ENCODE results near the gene NLRP4.

The NLRP4 gene, protein sequence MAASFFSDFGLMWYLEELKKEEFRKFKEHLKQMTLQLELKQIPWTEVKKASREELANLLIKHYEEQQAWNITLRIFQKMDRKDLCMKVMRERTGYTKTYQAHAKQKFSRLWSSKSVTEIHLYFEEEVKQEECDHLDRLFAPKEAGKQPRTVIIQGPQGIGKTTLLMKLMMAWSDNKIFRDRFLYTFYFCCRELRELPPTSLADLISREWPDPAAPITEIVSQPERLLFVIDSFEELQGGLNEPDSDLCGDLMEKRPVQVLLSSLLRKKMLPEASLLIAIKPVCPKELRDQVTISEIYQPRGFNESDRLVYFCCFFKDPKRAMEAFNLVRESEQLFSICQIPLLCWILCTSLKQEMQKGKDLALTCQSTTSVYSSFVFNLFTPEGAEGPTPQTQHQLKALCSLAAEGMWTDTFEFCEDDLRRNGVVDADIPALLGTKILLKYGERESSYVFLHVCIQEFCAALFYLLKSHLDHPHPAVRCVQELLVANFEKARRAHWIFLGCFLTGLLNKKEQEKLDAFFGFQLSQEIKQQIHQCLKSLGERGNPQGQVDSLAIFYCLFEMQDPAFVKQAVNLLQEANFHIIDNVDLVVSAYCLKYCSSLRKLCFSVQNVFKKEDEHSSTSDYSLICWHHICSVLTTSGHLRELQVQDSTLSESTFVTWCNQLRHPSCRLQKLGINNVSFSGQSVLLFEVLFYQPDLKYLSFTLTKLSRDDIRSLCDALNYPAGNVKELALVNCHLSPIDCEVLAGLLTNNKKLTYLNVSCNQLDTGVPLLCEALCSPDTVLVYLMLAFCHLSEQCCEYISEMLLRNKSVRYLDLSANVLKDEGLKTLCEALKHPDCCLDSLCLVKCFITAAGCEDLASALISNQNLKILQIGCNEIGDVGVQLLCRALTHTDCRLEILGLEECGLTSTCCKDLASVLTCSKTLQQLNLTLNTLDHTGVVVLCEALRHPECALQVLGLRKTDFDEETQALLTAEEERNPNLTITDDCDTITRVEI

DNA sequence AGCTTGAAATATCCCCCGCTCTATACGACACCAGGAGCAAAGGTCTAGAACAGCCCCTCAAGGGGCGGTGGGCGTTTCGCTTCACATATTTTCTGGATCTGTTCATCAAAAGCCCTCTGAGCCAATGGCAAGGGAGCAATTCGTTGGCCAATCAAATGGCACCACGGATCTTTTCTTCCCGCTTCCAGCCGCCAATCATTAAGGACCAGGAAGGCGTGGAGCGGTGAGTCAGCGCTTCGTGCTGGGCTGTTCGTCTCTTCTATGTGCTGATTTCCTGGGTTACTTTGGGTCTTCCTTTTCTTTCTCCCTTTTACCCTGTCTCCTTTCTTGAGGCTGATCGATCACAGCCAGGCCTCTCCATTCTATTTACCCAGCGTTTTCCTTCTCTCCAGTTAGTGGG is at the start of gene NLRP4:
NLRP4 (plus strand) TSS at position 201 of the 400 bp plus-strand sequence. CDS start 15,541 bp downstream, outside the sequence.
- no peak for DNase-seq

DNA sequence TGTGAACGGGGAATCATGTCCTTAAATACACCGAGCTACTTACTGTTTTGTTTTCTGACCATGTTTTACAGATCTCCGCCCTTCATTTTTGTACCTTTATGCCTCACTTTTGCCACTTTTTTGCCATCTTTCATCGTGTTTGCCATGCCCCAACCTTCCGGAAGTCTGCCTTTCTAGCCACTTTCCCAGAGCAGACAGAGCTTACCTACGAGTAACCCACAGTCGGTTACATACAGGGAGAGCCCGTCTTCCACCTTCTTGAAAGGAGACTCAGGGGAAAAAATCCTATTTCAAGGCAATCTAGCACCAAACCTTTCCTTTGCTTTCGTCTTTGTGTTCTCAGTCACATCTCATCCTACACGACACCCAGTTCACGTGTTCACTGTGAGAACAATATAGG is 41.3 kb upstream of the NLRP4 start:
- no peak for DNase-seq

DNA sequence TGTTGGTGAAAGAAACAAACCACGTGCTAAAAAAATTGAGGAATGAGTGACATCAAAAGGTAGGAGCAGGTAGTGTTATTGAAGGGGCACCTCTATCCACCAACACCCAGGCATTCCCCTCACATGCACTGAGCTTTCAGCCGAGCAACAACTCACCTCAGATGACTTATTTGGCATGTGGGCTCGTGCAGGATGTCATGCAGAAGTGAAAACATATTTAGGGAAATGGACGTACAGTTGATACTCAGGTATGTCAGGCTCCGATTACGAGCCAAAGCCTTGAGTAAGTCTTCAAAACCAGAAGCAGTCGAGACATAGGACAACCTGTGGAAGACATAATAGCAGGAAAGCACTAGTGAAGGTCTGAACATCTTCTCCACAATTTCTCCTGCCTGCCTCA is 34.9 kb upstream of the NLRP4 start:
- DNase-seq: no peak

DNA sequence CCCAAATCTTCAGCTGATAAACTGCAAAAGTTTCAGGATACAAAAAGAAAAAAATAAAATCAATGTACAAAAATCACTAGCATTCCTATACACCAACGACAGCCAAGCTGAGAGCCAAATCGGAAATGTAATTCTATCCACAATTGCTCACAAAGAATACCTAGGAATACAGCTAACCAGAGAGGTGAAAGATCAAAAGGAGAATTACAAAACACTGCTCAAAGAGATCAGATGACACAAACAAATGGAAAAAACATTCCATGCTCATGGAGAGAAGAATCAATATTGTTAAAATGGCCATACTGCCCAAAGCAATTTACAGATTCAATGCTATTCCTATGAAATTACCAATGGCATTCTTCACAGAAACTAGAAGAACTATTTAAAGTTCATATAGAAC is 34.1 kb upstream of the NLRP4 start:
- DNase-seq: no peak

DNA sequence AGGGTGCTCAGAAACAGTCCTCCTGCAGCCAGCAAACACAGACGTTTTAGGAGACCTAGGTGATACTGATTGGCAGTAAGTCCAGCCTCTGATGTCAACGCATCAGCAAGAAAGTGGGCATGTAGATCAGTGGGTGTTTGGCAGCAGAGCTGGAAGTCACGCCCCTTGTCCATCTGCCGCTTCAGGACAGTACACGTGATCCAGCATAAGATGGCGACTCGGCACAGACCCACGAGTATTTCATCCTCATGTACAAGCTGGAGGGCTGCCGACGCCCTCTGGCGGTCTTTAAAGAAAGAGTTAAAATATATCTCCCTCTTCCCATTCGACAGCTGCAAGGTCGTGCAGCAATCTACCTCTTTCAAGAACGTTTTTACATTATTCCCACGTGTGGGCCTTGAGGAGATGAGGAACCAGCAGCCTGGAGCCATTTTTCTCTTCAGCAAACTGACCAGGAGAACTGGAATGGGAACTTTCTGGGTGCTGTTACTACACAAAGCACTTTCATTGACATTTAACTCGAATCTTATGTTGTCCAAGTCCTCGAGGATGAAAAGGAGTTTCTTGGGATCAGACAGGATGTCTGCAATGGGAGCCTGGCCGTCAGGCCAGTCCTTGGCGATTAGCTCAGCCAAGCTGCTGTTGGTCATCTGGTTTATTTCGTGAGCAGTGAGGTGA is 26.8 kb upstream of the NLRP4 start:
- DNase-seq: peak; percentile 94

DNA sequence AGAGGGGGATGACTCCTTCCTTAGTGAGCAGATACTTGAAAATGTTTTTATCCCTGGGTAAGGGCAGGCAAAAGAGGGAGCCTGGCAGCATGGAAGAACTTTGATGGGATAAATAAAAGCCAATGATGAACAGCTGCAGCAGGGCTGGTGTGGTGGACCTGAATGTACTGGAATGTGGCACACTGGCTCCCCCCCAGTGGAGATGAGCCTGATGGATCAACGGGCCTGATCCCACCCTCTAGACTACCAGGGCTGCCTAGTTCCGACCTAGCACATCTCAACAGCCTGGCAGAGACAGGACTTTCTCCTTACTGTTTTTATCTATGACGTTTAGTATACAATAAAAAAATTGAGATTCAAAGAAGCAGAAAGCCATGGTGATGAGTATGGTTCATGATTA is 25.0 kb upstream of the NLRP4 start:
- DNase-seq: no peak

DNA sequence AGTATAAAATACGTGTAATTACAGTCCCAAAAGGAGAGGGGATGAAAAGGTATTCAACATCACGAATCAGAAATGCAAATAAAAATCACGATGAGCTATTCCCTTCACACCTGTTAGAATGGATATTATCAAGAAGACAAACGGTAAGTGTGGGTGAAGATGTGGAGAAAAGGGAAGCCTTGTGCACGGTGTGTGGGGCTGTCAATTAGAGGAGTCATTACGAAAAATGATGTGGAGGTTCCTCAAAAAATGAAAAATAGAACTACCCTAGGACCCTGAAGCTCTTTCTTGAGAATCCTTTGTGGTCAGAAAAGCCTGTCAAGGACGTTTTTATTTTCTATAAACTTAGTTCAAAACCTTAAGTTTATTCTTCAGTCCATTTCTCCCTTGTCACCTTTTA is 23.9 kb upstream of the NLRP4 start:
- no peak for DNase-seq

DNA sequence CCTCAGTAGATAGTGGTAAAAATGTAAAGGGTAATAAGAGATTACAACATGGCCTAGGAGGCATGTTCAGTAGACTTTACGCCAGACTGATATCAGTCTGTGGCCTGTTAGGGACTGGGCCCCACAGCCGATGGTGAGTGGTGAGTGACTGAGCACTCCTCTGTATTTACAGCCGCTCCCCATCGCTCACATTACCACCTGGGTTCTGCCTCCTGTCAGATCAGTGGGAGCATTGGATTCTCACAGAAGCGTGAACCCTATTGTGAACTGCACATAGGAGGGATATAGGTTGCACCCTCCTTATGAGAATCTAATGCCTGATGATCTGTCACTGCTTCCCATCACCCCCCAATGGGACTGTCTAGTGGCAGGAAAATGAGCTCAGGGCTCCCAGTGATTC is 22.4 kb upstream of the NLRP4 start:
- DNase-seq: no peak

DNA sequence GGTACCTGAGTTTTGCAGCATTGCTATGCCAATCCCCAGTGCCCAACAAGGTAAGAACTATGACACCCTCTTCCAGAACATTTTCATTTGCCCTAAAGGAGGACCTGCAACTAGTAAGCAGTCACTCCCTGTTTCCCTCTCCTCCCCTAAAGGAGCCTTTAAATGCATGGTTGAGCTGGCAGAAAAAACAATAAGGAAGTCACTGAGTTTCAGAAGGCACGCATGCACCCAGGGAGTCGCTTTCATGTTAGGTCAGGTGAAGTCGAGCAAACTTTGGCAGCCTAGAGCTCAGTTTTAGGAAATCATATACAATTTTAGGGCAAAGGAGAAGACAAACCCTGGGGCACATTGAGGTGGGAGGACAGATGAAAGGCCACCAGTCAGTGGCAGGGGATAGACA is 16.3 kb upstream of the NLRP4 start:
- DNase-seq: no peak

DNA sequence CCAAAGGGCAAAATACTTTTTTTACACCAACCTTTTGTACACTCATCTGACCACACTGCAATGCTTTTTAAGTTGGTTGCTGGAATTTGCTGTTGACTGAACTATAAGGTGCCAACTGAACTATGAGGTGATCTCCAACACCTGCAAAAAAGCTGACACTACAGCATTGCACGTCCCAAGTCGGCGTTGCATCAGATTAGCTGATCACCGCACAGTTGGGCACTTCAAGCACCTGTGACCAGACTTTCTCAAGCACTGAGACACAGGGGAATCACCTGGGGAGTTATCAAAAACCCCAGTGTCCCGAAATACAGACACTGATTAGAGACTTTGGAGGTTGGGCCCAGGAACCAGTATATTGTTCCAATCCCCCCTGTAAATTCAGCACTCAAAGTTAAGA is 5.7 kb upstream of the NLRP4 start:
- no peak for DNase-seq

DNA sequence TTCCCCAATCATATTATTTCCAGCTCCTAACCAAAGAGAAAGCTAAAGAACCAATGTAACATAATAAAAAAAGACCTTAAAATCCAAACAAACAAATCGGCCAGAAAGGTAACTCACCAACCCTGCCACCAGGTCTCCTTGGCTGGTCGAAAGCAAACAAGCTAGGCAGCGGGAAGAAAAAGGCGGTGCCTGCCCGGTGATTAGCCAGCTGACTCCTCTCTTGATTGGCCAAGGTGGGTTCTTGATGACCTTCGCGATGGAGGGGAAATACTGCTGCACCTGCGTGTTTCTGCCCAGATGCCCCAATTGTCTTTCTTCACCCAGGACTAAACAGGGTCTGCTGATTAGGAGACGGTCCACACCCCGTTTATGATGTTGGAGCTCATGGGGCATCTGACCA is 4.5 kb upstream of the NLRP4 start, which contains the start of gene NLRP11:
NLRP11 (minus strand) TSS at position 154 of the 400 bp plus-strand sequence. CDS start 13,825 bp downstream, outside the sequence.
- no peak for DNase-seq

DNA sequence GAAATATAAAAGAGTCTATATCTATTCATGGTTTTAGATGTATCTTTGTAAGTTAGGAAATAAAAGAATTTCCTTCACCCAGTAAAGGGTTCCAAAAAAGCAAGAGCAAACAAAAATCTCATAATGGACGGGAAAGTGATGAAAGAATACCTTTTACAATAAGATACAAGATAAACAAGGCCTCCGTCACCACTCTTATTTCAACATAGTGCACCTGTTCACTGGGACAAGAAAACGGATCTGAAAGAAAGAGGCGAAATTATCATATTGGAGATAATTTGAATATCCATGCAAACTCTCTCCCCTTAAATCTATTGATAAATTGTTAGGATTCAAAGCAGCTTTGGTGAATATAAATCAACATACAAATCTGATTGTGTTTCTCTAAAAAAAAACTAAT is 3.7 kb upstream of the NLRP4 start:
- peak; percentile 22 for DNase-seq

DNA sequence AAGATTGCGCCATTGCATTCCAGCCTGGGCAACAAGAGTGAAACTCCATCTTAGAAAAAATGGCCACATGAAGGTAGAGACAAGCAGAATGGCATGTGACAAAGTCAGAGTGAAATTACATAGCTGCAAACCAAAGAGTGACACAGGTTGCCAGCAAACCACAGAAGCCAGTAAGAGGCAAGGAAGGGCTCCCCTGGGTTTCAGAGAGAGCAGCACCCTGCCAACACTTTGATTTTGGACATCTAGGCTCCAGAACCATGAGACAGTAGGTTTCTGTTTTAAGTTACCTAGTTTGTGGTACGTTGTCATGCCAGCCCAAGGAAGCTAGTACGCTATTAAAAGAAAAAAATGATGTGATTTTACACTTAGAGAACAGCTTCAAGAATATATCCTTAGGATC is 1.9 kb downstream of the NLRP4 start:
- DNase-seq: no peak

DNA sequence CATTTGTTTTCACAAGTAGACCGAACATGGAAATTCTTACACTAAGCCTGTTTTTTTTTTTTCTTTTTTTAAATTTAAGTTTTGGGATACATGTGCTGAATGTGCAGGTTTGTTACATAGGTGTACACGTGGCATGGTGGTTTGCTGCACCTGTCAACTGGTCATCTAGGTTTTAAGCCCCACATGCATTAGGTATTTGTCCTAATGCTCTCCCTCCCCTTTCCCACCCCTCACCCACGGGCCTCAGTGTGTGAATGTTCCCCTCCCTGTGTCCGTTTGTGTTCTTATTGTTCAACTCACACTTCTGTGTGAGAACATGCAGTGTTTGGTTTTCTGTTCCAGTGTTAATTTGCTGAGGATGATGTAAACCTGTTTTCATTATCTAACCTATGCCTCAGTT is 2.6 kb downstream of the NLRP4 start:
- no peak for DNase-seq

DNA sequence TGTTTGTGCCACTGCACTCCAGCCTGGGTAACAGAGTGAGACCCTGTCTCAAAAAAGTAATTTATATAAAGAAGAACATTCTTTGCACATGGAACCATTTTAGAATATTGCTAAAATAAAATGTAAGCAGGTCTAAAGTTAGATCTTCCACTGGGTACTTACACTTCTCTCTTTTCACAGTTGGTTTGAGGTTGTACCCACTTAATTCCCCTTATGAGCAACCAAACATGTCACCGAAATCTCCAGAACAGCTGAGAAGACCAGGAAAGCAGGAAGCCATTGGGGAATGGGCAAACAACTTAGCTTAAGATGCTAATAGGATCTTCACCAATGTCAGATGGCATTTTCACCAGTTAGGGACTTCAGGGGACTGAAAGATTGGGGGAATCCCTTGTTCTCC is 18.8 kb downstream of the NLRP4 start:
- DNase-seq: no peak

DNA sequence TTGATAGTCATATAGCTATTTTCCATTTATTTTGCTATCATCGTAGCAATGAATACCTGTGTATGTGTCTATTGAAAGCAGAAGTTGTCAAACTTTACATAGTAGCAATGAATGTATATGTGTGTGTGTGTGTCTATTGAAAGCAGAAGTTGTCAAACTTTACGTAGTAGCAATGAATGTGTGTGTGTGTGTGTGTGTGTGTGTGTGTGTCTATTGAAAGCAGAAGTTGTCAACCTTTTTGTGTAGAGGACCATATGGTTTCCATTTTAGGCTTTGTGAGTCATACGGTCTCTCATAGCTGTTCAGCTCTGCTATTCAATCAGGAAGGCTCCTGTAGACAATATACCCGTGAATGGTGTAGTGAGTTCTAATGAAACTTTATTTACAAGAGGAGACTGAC is 20.8 kb downstream of the NLRP4 start:
- no peak for DNase-seq

DNA sequence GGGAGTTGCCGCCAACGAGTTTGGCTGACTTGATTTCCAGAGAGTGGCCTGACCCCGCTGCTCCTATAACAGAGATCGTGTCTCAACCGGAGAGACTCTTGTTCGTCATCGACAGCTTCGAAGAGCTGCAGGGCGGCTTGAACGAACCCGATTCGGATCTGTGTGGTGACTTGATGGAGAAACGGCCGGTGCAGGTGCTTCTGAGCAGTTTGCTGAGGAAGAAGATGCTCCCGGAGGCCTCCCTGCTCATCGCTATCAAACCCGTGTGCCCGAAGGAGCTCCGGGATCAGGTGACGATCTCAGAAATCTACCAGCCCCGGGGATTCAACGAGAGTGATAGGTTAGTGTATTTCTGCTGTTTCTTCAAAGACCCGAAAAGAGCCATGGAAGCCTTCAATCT is 21.6 kb downstream of the NLRP4 start:
- no peak for DNase-seq

DNA sequence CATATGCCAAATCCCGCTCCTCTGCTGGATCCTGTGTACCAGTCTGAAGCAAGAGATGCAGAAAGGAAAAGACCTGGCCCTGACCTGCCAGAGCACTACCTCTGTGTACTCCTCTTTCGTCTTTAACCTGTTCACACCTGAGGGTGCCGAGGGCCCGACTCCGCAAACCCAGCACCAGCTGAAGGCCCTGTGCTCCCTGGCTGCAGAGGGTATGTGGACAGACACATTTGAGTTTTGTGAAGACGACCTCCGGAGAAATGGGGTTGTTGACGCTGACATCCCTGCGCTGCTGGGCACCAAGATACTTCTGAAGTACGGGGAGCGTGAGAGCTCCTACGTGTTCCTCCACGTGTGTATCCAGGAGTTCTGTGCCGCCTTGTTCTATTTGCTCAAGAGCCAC is 22.1 kb downstream of the NLRP4 start:
- DNase-seq: no peak

DNA sequence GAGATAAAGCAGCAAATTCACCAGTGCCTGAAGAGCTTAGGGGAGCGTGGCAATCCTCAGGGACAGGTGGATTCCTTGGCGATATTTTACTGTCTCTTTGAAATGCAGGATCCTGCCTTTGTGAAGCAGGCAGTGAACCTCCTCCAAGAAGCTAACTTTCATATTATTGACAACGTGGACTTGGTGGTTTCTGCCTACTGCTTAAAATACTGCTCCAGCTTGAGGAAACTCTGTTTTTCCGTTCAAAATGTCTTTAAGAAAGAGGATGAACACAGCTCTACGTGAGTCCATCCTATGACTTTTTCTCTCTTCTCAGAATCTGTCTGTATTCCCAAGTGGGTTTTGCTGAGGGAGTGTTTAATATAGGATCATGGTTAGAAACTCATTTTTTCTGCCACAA is 22.6 kb downstream of the NLRP4 start:
- DNase-seq: no peak

DNA sequence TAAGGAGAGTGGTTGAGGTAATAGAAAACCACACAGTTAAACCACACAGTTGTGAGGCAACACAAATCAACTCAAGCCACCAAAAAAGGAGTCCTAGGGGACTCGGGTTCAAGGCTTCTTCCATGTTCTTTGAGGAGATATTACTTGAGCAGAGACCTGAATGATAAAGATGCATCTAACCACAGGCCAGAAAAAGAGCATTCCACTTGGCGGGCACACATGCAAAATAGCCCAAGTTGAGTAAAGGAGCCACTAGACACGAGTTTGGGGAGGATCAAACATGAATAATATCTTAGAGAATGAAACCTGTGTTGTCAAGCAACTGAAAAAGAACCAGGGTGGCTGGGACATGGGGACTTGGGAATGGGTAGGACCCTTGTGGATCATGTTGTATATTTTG is 30.2 kb downstream of the NLRP4 start:
- DNase-seq: no peak

DNA sequence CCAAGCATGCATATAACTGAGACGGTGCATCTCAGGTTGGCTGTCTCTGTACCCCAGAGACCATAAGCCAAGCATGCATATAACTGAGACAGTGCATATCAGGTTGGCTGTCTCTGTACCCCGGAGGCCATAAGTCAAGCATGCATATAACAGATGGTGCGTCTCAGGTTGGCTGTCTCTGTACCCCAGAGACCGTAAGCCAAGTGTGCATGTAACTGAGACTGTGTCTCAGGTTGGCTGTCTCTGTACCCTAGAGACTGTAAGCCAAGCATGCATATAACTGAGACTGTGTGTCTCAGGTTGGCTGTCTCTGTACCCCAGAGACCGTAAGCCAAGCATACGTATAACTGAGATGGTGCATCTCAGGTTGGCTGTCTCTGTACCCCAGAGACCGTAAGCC is 30.8 kb downstream of the NLRP4 start:
- DNase-seq: no peak

DNA sequence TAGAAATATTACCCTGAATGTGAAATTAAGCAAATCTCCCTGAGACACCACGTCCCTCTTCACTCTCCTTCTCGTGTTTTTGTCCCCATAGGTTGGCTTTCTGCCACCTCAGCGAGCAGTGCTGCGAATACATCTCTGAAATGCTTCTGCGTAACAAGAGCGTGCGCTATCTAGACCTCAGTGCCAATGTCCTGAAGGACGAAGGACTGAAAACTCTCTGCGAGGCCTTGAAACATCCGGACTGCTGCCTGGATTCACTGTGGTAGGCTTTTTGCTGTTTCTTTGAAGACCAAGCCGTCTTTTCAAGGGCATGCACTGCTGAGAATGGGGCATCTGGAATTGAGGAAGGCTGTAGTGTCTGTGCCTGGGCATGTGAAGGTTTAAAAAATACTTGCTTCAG is 34.4 kb downstream of the NLRP4 start:
- DNase-seq: no peak

DNA sequence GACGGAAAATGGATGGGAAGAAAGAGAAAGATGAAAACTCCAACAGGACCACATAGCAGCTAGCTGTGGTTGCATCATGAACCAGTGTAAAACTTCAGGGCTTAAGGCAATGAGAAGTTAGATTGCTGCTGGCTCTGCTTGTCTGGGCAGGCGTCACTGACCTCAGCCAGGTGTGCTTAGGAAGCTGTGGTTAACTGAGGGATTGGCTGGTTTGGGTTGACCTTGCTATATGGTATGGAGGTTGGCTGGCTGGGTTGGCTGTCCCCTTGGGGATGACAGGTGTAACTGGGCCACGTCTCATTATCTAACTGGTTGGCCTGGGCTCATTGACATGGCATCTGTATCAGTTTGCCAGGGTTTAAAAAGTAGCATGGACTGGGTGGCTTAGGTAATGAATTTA is 40.9 kb downstream of the NLRP4 start:
- no peak for DNase-seq

Measured in NCI-H526 treated with DMSO at 0.1 percent for 48 hours (cell line).